ENCODE results near the gene SLITRK4.
A peak's percentile ranks its signal among the peaks of the same experiment; 100 is the strongest.

Gene SLITRK4

DNA sequence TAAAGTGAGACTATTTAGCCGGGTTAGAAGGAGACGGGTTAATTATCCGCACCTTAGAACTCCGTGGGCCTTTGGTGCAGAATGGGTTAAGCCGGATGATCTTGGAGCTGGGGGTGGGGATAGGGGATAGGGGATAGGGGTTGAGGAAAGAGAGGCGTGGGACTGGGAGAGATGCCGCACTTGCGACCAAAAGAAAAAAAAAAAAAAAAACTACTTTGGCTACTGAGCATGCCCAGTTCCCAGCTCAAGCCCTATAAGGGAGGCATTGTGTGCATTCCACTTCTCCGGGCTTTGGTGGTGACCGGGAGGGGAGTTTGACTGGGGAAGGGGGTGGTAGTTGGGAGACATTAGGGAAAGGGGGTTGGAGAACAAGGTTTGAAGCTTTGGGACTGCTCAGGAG lies at the start of gene SLITRK4:
TSS of gene SLITRK4 (minus strand) at position 187 of the 400 bp plus-strand sequence. CDS start 4,993 bp downstream, outside the sequence.
- DNase-seq = no peak

- DNase-seq = no peak
Measured at GRCh38 chrX:143683486-143683885, 47.6 kb upstream of the SLITRK4 start.

GRCh38 chrX:143674926-143675325 lies 39.0 kb upstream of the SLITRK4 start:
- DNase-seq = no peak

DNA sequence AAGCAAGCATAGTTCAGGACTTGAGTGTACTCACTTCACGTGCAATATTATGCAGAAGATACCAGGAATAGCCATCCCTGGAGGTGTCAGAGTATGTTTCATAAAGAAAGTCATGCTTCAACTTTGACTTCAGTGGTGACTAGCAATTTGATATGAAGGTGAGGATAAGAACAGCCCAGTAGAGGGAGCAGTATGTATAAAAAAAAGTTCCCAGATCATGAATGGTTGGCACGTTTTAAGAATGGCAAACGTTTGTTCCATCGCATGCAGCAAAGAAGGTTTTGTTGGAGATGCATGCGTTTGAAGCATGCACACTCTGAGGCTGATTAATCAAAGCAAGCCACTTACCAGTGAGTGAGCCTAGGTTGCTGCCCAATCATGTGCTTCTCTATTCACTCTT lies 33.5 kb upstream of the SLITRK4 start:
- peak; percentile 19 for DNase-seq

- DNase-seq = no peak
Measured at GRCh38 chrX:143664302-143664701, 28.4 kb upstream of the SLITRK4 start.

GRCh38 chrX:143663755-143664154 lies 27.9 kb upstream of the SLITRK4 start:
- DNase-seq = no peak

GRCh38 chrX:143661286-143661685 lies 25.4 kb upstream of the SLITRK4 start:
- no peak for DNase-seq

DNA sequence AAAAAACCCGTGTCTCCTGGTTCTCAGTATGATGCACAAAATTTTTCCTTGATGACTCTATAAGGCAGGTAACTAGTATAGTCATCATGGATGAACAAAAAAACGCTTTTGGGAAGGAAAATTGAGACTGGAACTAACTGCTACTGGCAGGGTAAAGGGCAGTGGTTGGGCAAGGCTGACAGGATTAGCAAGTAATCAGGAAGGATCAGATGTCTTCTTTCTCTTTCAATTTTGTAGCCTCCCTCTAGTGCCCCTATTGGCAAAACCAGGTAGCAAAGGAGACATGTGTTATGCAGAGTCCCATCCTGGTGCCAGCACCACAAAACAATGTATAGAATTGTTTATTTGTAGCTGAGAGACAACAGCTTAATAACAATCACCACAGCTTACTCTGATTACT lies 12.8 kb upstream of the SLITRK4 start:
- no peak for DNase-seq

- no peak for DNase-seq
Measured at GRCh38 chrX:143642426-143642825, 6.5 kb upstream of the SLITRK4 start.

DNA sequence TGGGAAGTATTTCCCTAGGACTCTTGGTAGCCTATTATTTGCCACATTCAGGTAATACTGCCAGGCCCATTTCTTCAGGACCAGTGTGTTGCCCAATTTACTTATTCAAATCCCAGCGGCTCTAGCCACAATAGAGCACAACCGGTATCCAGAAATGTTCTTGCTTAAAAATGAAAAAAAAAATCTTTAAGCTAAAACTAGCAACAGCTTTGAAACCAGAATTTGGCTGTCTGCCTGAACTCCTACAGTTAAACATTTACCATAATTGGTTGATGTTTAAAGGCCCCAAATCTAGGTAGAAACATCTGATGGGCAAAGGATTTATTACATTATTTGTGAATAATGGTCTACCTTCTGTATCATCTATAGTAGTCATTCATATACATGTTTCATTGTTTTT lies 930 bp upstream of the SLITRK4 start:
- no peak for DNase-seq

DNA sequence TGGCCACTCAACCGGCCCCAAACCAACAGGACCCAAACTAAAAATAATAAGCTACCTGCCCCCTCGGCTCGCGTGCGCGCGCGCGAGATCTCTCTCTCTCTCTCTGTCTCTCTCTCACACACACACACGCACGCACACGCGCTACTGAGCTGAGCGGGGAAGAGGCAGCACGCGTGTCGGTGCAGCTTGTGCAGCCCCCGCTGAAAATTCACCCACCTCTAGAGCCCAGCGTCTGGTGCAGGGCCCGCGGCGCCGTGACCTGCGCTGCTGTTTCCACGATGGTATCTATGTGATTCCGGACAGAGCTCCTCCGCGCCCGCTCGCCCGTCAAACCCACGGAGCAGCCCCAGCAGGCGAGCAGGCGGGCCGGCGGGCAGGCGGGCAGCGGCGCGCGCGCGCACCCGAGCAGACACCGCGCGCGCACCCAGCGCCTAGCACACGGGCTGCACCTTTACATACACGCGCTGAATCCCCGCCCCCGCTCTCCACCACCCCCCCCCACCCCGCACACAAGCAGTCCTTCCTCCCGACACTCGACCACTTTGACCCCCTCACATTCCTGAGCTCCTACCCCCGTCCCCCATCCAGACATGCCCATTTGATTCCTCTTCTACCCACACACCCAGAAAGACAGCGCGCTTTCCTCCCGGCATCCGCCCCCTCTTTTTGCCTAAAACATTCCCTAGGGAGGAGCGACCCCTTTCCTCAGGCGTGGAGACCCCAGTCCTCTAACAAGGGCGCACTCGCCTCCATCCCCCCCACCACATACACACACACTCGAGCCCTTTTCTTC lies 1.0 kb downstream of the SLITRK4 start:
- peak; percentile 34 for DNase-seq

- DNase-seq = peak; percentile 7
Measured at GRCh38 chrX:143634309-143634662, 1.6 kb downstream of the SLITRK4 start.

- peak; percentile 42 for DNase-seq
Measured at GRCh38 chrX:143633461-143634308, 2.2 kb downstream of the SLITRK4 start.

GRCh38 chrX:143632625-143633410 lies 3.1 kb downstream of the SLITRK4 start:
- DNase-seq = no peak

GRCh38 chrX:143623657-143624056 lies 12.2 kb downstream of the SLITRK4 start:
- DNase-seq = no peak

DNA sequence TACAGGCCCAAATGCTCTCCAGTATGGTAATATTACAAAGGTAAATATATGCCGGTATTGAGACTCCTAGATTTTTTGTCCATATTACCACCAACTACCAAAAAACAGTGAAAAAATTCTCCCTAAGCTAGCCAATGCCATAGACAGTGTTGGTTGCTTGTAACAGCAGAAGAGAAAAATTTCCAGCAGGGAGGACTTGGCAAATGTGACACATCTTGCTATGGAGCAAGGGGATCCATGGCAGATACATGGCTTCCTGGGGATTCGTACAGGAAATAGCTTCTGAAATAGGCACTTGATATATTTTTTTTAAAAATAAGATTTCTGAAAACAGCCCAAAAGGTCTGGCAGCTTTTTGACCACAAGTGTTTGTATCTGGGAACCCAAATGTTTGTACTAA lies 14.6 kb downstream of the SLITRK4 start:
- DNase-seq = no peak

DNA sequence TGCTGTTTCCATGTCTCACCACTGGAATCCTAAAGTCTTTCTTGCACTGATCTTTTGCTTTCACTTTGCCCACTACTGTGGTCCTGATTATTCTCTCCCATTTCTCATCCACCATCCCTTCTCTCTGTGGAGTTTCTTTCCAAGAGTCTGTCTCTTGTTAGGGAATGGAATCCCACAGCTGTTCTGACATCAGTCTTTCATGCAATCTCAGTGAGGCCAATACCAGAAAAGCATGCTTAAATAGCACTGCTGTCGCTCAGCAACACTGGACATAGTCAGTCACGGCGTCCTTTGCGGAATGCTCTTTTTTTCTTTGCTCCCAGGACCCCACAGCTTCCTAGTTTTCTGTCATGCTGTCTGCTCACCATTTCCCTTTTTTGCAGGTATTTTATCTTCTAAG lies 20.1 kb downstream of the SLITRK4 start:
- DNase-seq = no peak

DNA sequence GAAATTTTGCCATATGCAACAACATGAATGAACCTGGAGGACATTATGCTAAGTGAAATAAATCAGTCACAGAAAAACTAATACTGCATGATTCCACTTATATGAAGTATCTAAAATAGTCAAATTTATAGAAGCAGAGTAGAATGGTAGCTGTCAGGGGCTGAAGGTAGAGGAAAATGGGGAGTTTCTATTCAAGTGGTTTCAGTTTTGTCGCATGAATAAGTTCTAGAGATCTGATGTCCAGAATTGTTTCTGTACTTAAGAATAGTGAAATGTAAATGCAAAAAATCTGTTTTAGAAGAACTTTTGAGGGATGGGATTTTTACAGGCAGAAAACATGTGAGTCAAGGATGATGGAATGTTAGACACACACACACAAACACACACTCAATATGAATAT lies 34.1 kb downstream of the SLITRK4 start:
- no peak for DNase-seq

- no peak for DNase-seq
Measured at GRCh38 chrX:143581240-143581639, 54.7 kb downstream of the SLITRK4 start.

DNA sequence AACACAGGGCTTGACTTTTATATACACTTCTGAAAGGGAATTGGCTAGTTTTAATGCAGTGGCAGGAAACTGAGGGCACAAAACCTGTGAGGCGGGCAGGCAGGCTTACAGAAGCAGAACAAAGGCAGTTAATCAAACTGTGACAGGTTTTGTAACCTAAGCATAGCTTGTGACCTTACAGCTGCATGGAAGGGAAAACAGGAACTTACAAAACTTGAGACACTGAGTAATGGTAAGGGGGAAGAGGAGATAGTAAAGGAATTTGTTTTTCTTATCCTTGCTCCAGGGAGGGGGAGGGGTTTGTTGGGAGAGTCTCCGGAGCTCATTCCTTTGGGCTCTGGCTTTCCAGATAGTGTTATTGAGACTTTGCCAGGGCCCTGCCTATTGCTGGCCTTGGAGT lies 55.6 kb downstream of the SLITRK4 start:
- DNase-seq = no peak

Data from NCI-H1092 (cell line).